CD4-positive, alpha-beta T cell treated with Interleukin-2 at 100 ng/mL for 4 hours (primary cell): ENCODE data around the gene FTO.

Source experiments
- DNase-seq: peaks from one replicate; pipeline ENCODE4 v3.0.0-alpha.2; 2020; ENCODE audit warnings: low spot score

FTO gene

DNA sequence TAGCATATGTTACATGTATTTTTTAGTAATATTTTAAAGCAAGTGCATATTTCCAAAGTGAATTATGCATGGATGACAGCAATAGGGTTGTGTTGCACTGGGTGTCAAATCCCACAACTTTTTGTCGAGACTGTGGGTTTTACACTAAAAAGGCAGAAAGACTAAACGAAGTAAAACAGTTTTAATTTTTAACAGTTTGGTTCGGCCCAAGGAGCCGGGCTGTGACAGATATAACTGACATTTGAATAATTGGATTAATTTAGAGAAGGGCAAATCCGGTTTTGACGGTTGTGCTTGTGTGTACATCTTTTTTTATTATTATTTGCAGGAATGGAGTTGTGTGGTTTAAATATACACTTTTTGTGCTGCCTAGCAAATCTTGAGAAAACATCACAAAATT, 263.6 kb downstream of the FTO start:
- DNase-seq: no peak

DNA sequence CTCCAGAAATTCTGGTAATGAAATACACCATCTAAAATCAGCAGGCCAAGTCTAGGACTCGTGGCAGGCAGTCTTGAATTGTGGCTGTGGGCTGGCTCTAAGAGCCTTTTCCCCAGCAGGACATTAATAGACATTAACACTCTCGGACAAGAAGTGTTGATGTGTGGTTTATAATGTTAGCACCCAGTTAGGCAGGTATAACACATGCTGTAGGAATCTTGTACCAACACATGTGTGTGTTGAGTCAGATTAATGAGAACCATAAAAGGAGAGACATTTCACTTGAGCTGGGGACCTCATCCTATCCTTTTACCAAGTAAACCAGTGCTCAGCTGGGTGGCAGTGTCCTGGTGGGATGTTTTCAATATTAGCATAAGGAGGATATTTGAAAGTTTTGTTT, 264.5 kb downstream of the FTO start:
- DNase-seq: no peak

DNA sequence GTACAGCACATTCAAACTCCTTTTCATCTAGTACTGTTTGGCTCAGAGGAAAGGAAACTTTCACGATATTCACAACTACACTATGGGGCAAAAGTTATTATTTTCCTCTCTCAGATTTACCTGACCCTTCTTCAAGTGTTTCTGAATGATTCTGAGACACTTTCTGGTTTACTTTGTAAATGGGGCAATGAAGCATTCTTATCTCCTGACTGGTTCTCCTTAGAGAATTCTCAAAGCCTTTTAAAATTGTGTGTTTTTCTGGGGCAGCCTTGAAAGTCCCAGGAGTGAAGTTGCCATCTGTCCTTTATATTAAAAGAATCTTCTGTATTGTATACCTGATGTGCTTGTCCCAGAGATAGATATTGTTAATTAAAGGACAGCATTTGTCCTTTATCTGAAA, 264.9 kb downstream of the FTO start:
- DNase-seq: no peak

DNA sequence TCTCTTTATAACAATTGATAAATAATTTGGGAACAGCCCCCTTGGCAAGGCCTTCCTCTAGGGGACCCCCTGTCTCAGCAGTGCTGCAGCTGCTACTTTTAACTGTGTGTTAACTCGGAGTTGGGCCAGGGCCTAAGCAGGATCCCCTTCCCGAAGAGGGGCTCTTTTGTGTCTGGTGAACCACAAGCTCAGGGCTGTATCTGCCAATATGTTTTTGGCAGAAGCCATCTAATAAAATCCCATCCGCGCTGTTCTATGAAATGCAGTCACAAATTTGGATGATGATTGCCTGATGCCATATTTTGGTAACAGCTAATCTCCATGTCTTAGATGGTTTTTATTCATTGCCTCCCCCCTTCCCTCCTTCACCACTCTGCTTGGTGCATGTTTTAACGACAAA, 267.7 kb downstream of the FTO start:
- no peak for DNase-seq

DNA sequence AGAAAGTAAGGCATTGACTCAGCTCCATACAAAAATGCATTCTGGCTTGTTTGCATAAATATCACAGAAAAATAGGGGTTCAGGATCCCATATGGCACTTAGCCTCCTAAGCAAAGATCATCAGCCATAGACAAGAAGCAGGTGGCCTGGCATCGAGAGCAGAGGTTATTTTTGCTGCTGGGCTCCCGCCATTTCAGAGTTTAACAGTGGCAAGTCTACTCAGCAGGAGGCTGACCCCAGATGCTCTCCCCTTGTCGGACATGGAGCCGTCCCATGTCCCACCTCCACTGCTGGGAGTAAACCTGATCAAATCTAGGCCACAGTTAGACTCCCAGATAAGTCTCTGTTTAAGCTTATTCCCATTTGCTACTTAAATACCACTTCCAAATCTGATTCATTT, 269.1 kb downstream of the FTO start:
- no peak for DNase-seq

DNA sequence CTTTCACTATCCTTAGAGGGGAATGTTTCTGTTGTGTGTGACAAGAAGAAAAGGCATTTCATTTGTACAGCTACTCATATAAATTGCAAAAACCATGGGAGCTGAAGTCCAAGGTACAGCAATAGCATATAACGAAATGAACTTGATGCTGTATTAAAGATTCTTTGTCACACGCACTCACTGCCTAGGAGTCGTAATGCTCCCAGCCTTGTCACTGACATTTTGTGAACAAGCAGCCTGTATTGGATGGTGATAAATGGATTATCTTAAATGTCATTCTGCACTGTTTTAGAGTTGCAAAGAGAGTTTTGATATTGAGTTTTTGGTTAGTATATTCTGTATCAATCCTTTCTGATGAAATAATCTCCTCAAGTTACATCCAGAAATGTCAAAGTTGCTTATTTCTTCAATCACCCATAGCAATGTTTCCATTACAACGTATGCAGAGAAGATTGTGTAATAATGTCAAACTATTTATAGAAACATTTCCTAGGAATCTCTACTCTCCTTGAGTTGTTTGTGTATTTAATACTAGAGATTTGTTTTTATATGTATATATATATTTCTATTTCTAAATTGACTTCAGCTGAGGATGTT, 270.6 kb downstream of the FTO start:
- no peak for DNase-seq

DNA sequence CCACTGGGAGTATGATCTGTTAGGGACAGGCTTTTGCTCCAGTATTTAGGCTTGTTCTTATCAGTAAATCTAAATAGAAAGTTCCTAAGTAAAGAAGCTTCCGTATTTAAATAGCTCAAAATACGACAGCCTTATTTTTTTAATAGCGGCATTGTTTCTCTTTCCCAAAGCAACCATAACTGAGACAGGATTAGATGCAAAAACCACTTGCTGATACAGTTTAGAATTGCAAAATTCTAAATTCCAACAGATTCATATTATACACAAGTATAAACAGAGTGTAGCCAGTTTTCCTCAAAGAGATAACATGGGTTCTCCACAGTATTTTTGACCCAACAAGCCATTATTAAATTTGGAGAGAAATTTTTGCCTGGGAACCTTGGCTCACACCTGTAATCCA, 276.7 kb downstream of the FTO start:
- DNase-seq: no peak

DNA sequence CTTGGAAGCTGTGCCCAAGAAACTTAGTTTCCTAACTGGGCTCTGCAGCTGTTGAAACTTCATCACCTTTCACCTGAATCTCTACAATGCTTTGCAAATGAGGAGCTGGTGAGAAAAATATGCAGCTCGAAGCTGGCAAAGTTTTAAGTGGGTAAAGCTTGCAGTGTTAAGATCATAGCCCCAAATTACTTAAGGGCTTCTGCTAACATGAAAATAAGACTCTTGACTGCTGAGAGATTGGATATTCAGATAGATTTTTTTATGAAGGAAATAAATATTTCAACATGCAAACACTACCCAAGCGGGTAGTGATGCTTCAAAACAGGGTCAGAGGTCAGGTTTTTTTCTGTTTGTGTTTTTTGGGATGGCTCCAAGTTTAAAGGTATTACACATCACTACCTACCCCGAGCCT, 278.7 kb downstream of the FTO start:
- no peak for DNase-seq

GRCh38 chr16:53984936-53985335, 281.0 kb downstream of the FTO start:
- DNase-seq: no peak

DNA sequence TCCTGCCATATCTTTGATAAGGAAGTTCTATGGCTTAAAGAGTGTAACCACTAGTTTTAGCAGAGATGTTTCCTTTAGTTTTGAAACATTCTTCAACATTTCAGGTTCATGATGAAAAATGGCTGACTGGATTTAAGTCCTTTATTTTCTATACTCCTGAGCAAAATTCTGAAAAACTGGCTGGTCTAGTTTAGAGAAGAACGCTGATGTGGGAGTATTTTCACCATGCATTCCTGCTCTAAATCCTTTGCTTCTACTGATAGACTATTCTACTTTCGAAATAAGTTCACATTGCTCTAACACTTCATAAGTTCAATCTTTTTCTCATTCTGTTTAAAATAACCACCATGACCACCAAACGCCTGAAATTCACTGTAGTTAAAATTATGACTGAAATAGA, 281.9 kb downstream of the FTO start:
- no peak for DNase-seq

GRCh38 chr16:53986793-53987192, 282.8 kb downstream of the FTO start:
- DNase-seq: no peak

GRCh38 chr16:53988136-53988535, 284.2 kb downstream of the FTO start:
- DNase-seq: no peak

- no peak for DNase-seq
Measured at GRCh38 chr16:53989597-53989996, 285.6 kb downstream of the FTO start.

- no peak for DNase-seq
Measured at GRCh38 chr16:53991754-53992378, 287.9 kb downstream of the FTO start.

- no peak for DNase-seq
Measured at GRCh38 chr16:53995378-53995777, 291.4 kb downstream of the FTO start.

DNA sequence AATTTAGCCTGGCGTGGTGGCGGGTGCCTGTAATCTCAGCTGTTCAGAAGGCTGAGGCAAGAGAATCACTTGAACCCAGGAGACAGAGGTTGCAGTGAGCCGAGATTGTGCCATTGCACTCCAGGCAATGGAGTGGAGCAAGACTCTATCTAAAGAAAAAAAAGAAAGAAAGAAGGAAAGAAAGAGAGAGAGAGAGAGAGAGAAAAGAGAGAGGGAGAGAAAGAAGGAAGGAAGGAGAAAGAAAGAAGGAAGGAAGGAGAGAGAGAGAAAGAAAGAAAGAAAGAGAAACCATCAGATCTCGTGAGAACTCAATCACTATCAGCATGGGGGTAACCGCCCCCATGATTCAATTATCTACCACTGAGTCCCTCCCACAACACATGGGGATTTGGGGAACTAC, 293.0 kb downstream of the FTO start:
- no peak for DNase-seq

- no peak for DNase-seq
Measured at GRCh38 chr16:53998024-53998810, 294.3 kb downstream of the FTO start.

- no peak for DNase-seq
Measured at GRCh38 chr16:53998966-53999522, 295.1 kb downstream of the FTO start.

- DNase-seq: no peak
Measured at GRCh38 chr16:53999841-54000240, 295.9 kb downstream of the FTO start.

- no peak for DNase-seq
Measured at GRCh38 chr16:54000361-54000760, 296.4 kb downstream of the FTO start.

- no peak for DNase-seq
Measured at GRCh38 chr16:54006693-54007092, 302.7 kb downstream of the FTO start.

- DNase-seq: no peak
Measured at GRCh38 chr16:54007504-54007903, 303.5 kb downstream of the FTO start.

- no peak for DNase-seq
Measured at GRCh38 chr16:54009464-54010176, 305.7 kb downstream of the FTO start.
